H1 (cell line): ENCODE measurements around the gene KIF25.

Experiments
- CTCF ChIP-seq, 3 experiments: IDR thresholded peaks; 1 replicate in 2 of 3; 2 replicates in 1 of 3; pipeline versions ENCODE4 v1.5.1 to v1.6.1; 2011; ENCODE audit warnings: low read length in 3 of 3, mild to moderate bottlenecking in 3 of 3, inconsistent platforms in 2 of 3, low read depth in 1 of 3, moderate library complexity in 1 of 3; ENCODE audit not compliant: insufficient read depth in 1 of 3; ENCODE audit errors: control extremely low read depth in 1 of 3
- EZH2 ChIP-seq: fragments of 200-600 bp; sonication (generic); IDR thresholded peaks from 2 replicates; pipeline ENCODE4 v1.7.1; 2012; ENCODE audit warnings: low read depth, mild to moderate bottlenecking, moderate library complexity, low read length, inconsistent platforms; ENCODE audit not compliant: severe bottlenecking
- MAX ChIP-seq: IDR thresholded peaks from 2 replicates; pipeline ENCODE4 v1.6.1; 2012; ENCODE audit warnings: inconsistent platforms
- POLR2A ChIP-seq, 2 experiments: IDR thresholded peaks; 1 replicate in 1 of 2; 2 replicates in 1 of 2; pipeline ENCODE4 v1.6.1; 2011; ENCODE audit warnings: low read depth in 2 of 2, low read length in 2 of 2, mild to moderate bottlenecking in 2 of 2; ENCODE audit errors: control extremely low read depth in 1 of 2
- RAD21 ChIP-seq, 2 experiments: IDR thresholded peaks in 1 of 2; conservative IDR thresholded peaks in 1 of 2; 2 replicates each; pipeline ENCODE4 v1.6.1; 2011; ENCODE audit warnings: low read depth in 2 of 2, low read length in 2 of 2, improper control_type of control experiment in 1 of 2, inconsistent platforms in 1 of 2, mild to moderate bottlenecking in 1 of 2, moderate library complexity in 1 of 2
- RFX5 ChIP-seq: IDR thresholded peaks from 2 replicates; pipeline ENCODE4 v1.6.1; 2011; ENCODE audit warnings: low read depth, low read length, improper control_type of control experiment, borderline replicate concordance
- RXRA ChIP-seq: IDR thresholded peaks from 2 replicates; pipeline ENCODE4 v1.6.1; 2011; ENCODE audit warnings: low read depth, mild to moderate bottlenecking, low read length, moderate library complexity; ENCODE audit not compliant: insufficient read depth
- SIN3A ChIP-seq, 2 experiments: IDR thresholded peaks in 1 of 2; conservative IDR thresholded peaks in 1 of 2; 2 replicates each; pipeline ENCODE4 v1.6.1; 2011 to 2012; ENCODE audit warnings: low read length in 2 of 2, improper control_type of control experiment in 1 of 2, low read depth in 1 of 2, mild to moderate bottlenecking in 1 of 2
- SIRT6 ChIP-seq: IDR thresholded peaks from one replicate; pipeline ENCODE4 v1.7.1; 2012; ENCODE audit warnings: low read length, inconsistent platforms
- SP2 ChIP-seq: IDR thresholded peaks from 2 replicates; pipeline ENCODE4 v1.6.1; 2012; ENCODE audit warnings: mild to moderate bottlenecking, low read length, inconsistent platforms
- TAF1 ChIP-seq: IDR thresholded peaks from 2 replicates; pipeline ENCODE4 v1.6.1; 2011; ENCODE audit warnings: mild to moderate bottlenecking, low read depth, low read length
- TAF7 ChIP-seq: optimal IDR thresholded peaks from 2 replicates; pipeline ENCODE3; 2011; ENCODE audit warnings: low read depth, mild to moderate bottlenecking, inconsistent platforms, low read length, moderate library complexity, borderline replicate concordance
- TF ChIP-seq, protein P1 (sequence below): IDR thresholded peaks from 2 replicates; pipeline ENCODE4 v1.6.1; 2011; ENCODE audit warnings: low read length, improper control_type of control experiment

GRCh38 chr6:168035661-168036545, 38.4 kb downstream of the KIF25 start:
- TF ChIP-seq TAF1: no peak
- no peak for TF ChIP-seq EZH2
- TF ChIP-seq POLR2A (IDR thresholded peaks at IDR 0.05; ENCODE audit: control extremely low read depth in 1 of 2, low read depth in 2 of 2, low read length in 2 of 2): no peak
- no peak for TF ChIP-seq CTCF (IDR thresholded peaks at IDR 0.05; ENCODE audit: control extremely low read depth in 1 of 3, insufficient read depth in 1 of 3, low read depth in 1 of 3, low read length in 3 of 3)
- no peak for TF ChIP-seq RFX5
- TF ChIP-seq RAD21 (IDR thresholded peaks at IDR 0.05 in 1 of 2, conservative IDR thresholded peaks at IDR 0.05 in 1 of 2; ENCODE audit: low read depth in 2 of 2, low read length in 2 of 2): no peak
- TF ChIP-seq TAF7: no peak
- TF ChIP-seq MAX: no peak
- TF ChIP-seq, protein P1, sequence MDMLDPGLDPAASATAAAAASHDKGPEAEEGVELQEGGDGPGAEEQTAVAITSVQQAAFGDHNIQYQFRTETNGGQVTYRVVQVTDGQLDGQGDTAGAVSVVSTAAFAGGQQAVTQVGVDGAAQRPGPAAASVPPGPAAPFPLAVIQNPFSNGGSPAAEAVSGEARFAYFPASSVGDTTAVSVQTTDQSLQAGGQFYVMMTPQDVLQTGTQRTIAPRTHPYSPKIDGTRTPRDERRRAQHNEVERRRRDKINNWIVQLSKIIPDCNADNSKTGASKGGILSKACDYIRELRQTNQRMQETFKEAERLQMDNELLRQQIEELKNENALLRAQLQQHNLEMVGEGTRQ: no peak
- no peak for TF ChIP-seq SP2
- no peak for TF ChIP-seq RXRA
- TF ChIP-seq SIRT6: no peak
- no peak for TF ChIP-seq SIN3A (conservative IDR thresholded peaks at IDR 0.05 in 1 of 2, IDR thresholded peaks at IDR 0.05 in 1 of 2; ENCODE audit: low read depth in 1 of 2, low read length in 2 of 2)
